Neutrophil (primary cell): ENCODE data around the gene PFN1.

Source experiments
- H3K27ac ChIP-seq: fragments of 200-600 bp; sonication (generic); 2 replicates; pipeline ENCODE4 v1.5.1; 2016; ENCODE audit warnings: mild to moderate bottlenecking, moderate library complexity
- H3K27me3 ChIP-seq: fragments of 200-600 bp; sonication (generic); 2 replicates; pipeline ENCODE4 v1.6.0; 2016; ENCODE audit warnings: mild to moderate bottlenecking
- H3K36me3 ChIP-seq: fragments of 200-600 bp; sonication (generic); 2 replicates; pipeline ENCODE4 v1.5.1; 2017
- H3K4me1 ChIP-seq, 2 experiments: fragments of 200-600 bp in 1 of 2; sonication (generic) in 1 of 2; 1 replicate in 1 of 2; 2 replicates in 1 of 2; pipeline versions ENCODE4 v1.5.1 to v1.6.1; 2013 to 2016; ENCODE audit warnings: low read depth in 1 of 2, low read length in 1 of 2, mild to moderate bottlenecking in 1 of 2, moderate library complexity in 1 of 2; ENCODE audit not compliant: control insufficient read depth in 1 of 2, insufficient read depth in 1 of 2
- H3K4me3 ChIP-seq, 2 experiments: fragments of 200-600 bp in 1 of 2; sonication (generic) in 1 of 2; 1 replicate in 1 of 2; 2 replicates in 1 of 2; pipeline ENCODE4 v1.5.1; 2013 to 2016; ENCODE audit warnings: low read depth in 1 of 2, low read length in 1 of 2, mild to moderate bottlenecking in 1 of 2, moderate library complexity in 1 of 2
- H3K9me3 ChIP-seq: fragments of 200-600 bp; sonication (generic); 2 replicates; pipeline ENCODE4 v1.5.1; 2016
- CTCF ChIP-seq: fragments of 200-600 bp; sonication (generic); IDR thresholded peaks from 2 replicates; pipeline ENCODE4 v1.5.1; 2016; ENCODE audit warnings: antibody characterized with exemption

Gene PFN1

DNA sequence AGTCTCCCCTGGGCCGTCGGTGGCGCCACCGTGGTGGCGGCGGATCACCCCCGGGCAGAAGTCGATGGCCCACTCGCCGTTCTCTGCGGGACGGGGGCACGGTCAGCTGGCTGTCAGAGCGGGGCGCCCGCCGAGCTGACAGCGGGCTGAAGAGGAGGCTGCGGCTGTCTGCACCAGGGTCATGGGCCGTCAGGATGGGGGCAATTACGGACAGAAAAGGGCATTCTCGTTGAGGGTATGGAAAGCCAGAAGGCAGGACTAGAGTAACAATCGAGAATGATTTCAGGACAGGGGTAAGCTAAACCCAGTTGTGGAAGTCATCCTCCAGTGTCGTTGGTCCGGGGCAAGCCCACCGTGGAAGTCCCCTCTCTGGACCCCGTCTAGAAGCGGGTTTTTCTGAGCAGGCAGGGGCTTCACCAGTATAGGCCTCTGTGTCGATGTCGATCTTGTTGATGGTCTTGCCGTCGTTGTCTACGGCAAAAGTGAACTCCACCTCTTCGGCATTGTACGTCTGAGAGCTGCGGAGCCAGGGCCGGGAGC lies 47.2 kb downstream of the PFN1 start:
- H3K27me3 ChIP-seq, result peaks cover 68% of the 10 kb centered on the region
- TF ChIP-seq CTCF, result no peak
- H3K36me3 ChIP-seq, result peaks cover 16% of the 10 kb centered on the region
- peak overlapping the region; percentile 63 to 86 for H3K4me3 ChIP-seq
- H3K4me1 ChIP-seq, result peaks cover 37 to 49% of the 10 kb centered on the region in 2 experiments
- H3K9me3 ChIP-seq, result no peaks in the 10 kb centered on the region
- H3K27ac ChIP-seq, result peak overlapping the region; percentile 95

GRCh38 chr17:4900231-4901107 lies 47.9 kb downstream of the PFN1 start:
- Histone ChIP-seq H3K36me3 (peaks cover 23% of the 10 kb centered on the region), H3K27ac (peak overlapping the region; percentile 95), H3K9me3 (no peaks in the 10 kb centered on the region), H3K4me3 (peak overlapping the region; percentile 63 to 86), H3K4me1 (peaks cover 37 to 49% of the 10 kb centered on the region in 2 experiments), H3K27me3 (peaks cover 63% of the 10 kb centered on the region)
- peak; percentile 28 for TF ChIP-seq CTCF

- Histone ChIP-seq H3K9me3 (no peaks in the 10 kb centered on the region), H3K4me1 (peaks cover 37 to 49% of the 10 kb centered on the region in 2 experiments), H3K27me3 (peaks cover 57% of the 10 kb centered on the region), H3K4me3 (peak within 1 kb of the TSS; percentile 63 to 86), H3K36me3 (peaks cover 32% of the 10 kb centered on the region), H3K27ac (peak within 1 kb of the TSS; percentile 95)
- peak; percentile 29 for TF ChIP-seq CTCF
Measured at GRCh38 chr17:4899341-4900230, 48.7 kb downstream of the PFN1 start, which contains the start of gene C17orf107. Gene C17orf107, plus strand, starts transcription at chr17:4899536. Its CDS starts 227 bp downstream, at chr17:4899763.

DNA sequence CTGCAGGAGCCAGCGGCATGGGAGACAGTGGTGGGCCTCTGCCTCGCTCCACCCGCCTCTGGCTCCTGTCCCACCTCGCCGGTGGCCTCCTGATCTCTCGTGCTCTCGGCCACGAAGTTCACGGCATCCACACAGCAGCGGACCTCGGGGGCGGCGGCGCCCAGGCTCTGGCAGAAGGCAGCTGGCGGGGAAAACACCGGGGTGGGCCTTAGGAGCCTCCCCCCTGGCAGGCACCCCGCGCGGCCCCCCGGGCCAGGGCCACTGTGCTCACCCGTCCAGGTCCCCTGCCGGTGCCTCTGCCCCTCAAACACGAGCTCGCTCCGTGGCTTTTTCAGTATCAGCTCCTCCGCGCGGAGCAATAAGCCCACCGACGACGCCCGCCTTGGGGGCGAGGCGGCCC lies 49.4 kb downstream of the PFN1 start:
- Histone ChIP-seq H3K9me3 (no peaks in the 10 kb centered on the region), H3K27me3 (peaks cover 50% of the 10 kb centered on the region), H3K27ac (peak overlapping the region; percentile 95), H3K4me3 (peak overlapping the region; percentile 63 to 86), H3K4me1 (peaks cover 37 to 49% of the 10 kb centered on the region in 2 experiments), H3K36me3 (peaks cover 39% of the 10 kb centered on the region)
- TF ChIP-seq CTCF, result no peak

DNA sequence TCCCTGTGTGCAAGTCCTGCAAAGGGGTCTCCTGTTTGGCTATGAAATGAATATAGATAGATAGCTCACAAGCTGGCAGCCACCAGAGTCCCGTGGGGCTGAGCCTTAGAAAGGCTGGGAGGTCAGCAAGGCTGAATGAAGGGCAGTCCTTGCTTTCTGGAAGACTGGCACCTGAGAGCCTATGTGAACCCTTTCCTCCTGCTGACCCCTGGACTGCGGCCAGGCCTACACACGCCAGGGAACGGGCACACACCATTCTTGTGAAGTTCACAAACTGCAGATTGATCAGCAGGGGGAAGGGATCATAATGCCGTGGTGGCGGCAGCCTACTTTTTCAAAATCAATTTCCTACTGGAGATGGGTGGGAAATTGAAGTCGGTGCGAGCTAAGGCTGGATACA lies 50.0 kb downstream of the PFN1 start:
- peak overlapping the region; percentile 63 to 86 for H3K4me3 ChIP-seq
- no peak for TF ChIP-seq CTCF
- peaks cover 37 to 46% of the 10 kb centered on the region in 2 experiments for H3K4me1 ChIP-seq
- peaks cover 45% of the 10 kb centered on the region for H3K36me3 ChIP-seq
- H3K27me3 ChIP-seq, result peaks cover 48% of the 10 kb centered on the region
- no peaks in the 10 kb centered on the region for H3K9me3 ChIP-seq
- peak overlapping the region; percentile 95 for H3K27ac ChIP-seq
